Gastroesophageal sphincter (tissue), 4 donors: ENCODE results near the gene ANO2. TPM values are rescaled to one million over a fixed set of nuclear protein-coding genes. Genes with fewer than 3 reads are reported as not detected.

Source experiments
- ATAC-seq: fragments of 150-250 bp; one replicate; pipeline ENCODE4 v1.9.1; 2016; ENCODE audit warnings: mild to moderate bottlenecking, moderate library complexity
- H3K27ac ChIP-seq, 4 donors: fragments of 200-600 bp; sonication (generic) in 3 of 4; 1 replicate in 3 of 4; 2 replicates in 1 of 4; pipeline ENCODE4 v1.5.1; 2016 to 2019
- H3K27me3 ChIP-seq: fragments of 200-600 bp; sonication (generic); one replicate; pipeline ENCODE4 v1.5.1; 2019
- H3K36me3 ChIP-seq, 2 donors: fragments of 200-600 bp; sonication (generic); one replicate each; pipeline ENCODE4 v1.5.1; 2019; ENCODE audit warnings: control low read depth in 1 of 2
- H3K4me1 ChIP-seq, 3 donors: fragments of 200-600 bp; sonication (generic); 1 replicate in 2 of 3; 2 replicates in 1 of 3; pipeline ENCODE4 v1.5.1; 2016 to 2019; ENCODE audit warnings: control low read depth in 2 of 3
- H3K4me3 ChIP-seq, 2 donors: fragments of 200-600 bp; sonication (generic); one replicate each; pipeline ENCODE4 v1.5.1; 2019; ENCODE audit warnings: mild to moderate bottlenecking in 1 of 2, moderate library complexity in 1 of 2
- H3K9me3 ChIP-seq, 3 donors: fragments of 200-600 bp; sonication (generic); one replicate each; pipeline ENCODE4 v1.5.1; 2017 to 2019; ENCODE audit warnings: control low read depth in 2 of 3
- EP300 ChIP-seq: sonication (generic); formaldehyde crosslinking; IDR thresholded peaks from one replicate; pipeline ENCODE4 v1.6.1; 2017; ENCODE audit warnings: antibody characterized with exemption, mild to moderate bottlenecking
- POLR2A ChIP-seq, 2 donors: fragments of 450-650 bp; IDR thresholded peaks; one replicate each; pipeline ENCODE4 v1.6.1; 2017; ENCODE audit warnings: antibody characterized with exemption in 2 of 2, mild to moderate bottlenecking in 2 of 2, moderate library complexity in 1 of 2
- POLR2AphosphoS5 ChIP-seq: sonication (generic); formaldehyde crosslinking; IDR thresholded peaks from one replicate; pipeline ENCODE4 v1.6.1; 2017; ENCODE audit warnings: antibody characterized with exemption
- WGBS, 2 donors: methylation state at CpG; one replicate each; pipeline ENCODE4 v1.1.5; 2018; ENCODE audit warnings: low coverage in 1 of 2; 5-methylcytosine and 5-hydroxymethylcytosine counted together
- total RNA-seq, 4 donors: library from RNA; depleted of rRNA; stranded (reverse); fragments of >200 nt; gene quantifications; one replicate each; pipeline ENCODE4 v1.1.0, GENCODE V29; 2016
- TF ChIP-seq, protein P1 (sequence below), 4 experiments: fragments of 200-600 bp in 2 of 4; fragments of 450-650 bp in 2 of 4; sonication (generic) in 1 of 4; IDR thresholded peaks; one replicate each; pipeline ENCODE4 v1.5.1; 2017 to 2019; ENCODE audit warnings: antibody characterized with exemption in 4 of 4, mild to moderate bottlenecking in 2 of 4, moderate library complexity in 2 of 4

ANO2 gene
- total RNA-seq, 4 donors from 2014 or later: 3.1 to 10.9 (median 6.7) TPM

DNA sequence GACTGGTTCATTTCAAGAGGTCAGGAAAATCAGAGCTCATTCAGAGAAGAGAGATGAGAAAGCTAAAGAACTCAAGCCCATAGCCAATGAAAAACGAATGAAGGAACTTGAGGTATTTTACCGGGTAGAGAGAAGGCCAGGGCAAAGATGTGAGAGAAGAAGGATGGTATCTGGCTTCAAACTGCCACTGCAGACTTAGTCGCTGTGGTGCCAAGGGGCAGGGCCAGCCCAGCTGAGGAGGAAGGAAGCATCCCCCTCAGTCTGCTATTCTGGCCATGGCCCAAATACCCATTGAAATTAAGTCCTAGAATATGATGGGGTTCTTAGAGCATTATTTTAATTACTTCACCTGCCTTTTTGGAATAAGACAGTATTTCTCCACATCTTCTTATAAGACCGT lies 69.2 kb downstream of the ANO2 start:
- no peak for TF ChIP-seq EP300
- TF ChIP-seq POLR2A (IDR thresholded peaks at IDR 0.05): no peak
- TF ChIP-seq POLR2AphosphoS5: no peak
- TF ChIP-seq, protein P1, sequence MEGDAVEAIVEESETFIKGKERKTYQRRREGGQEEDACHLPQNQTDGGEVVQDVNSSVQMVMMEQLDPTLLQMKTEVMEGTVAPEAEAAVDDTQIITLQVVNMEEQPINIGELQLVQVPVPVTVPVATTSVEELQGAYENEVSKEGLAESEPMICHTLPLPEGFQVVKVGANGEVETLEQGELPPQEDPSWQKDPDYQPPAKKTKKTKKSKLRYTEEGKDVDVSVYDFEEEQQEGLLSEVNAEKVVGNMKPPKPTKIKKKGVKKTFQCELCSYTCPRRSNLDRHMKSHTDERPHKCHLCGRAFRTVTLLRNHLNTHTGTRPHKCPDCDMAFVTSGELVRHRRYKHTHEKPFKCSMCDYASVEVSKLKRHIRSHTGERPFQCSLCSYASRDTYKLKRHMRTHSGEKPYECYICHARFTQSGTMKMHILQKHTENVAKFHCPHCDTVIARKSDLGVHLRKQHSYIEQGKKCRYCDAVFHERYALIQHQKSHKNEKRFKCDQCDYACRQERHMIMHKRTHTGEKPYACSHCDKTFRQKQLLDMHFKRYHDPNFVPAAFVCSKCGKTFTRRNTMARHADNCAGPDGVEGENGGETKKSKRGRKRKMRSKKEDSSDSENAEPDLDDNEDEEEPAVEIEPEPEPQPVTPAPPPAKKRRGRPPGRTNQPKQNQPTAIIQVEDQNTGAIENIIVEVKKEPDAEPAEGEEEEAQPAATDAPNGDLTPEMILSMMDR (IDR thresholded peaks at IDR 0.05): no peak
- Histone ChIP-seq H3K4me1 (no peaks in the 10 kb centered on the region), H3K9me3 (no peaks in the 10 kb centered on the region), H3K4me3 (no peak overlapping the region), H3K27me3 (peaks cover 12% of the 10 kb centered on the region), H3K27ac (no peak overlapping the region), H3K36me3 (no peaks in the 10 kb centered on the region)
- no peak for ATAC-seq
- 75 to 84% methylated on average over 4 of the region's 4 CpGs for WGBS, 2 donors

DNA sequence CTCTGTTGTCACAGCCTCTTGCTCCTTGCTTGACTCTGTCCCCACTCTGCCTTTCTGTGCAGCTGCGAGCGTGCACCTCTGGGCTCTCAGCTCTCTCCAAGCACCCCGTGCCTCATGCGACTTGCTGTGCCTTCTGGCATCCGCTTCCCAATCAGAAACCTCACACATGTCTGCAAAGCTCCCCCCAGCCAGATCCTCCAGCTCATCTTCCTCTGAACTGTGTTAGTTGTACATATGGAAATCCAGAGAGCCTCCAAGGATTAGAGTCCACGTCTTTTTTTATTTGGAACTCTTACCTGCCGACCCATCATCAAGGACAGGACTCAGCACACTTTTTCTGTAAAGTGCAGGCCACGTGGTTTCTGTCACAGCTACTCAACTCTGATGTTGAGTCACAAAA lies 70.5 kb downstream of the ANO2 start:
- 79 to 88% methylated on average over 3 to 8 of the region's 8 CpGs for WGBS, 2 donors
- no peak overlapping the region for H3K4me3 ChIP-seq
- H3K27me3 ChIP-seq: peaks cover 7% of the 10 kb centered on the region
- no peak overlapping the region for H3K27ac ChIP-seq
- TF ChIP-seq, protein P1 (IDR thresholded peaks at IDR 0.05): no peak
- TF ChIP-seq POLR2A (IDR thresholded peaks at IDR 0.05) (no peak), EP300 (no peak), POLR2AphosphoS5 (no peak)
- no peak for ATAC-seq
- H3K9me3 ChIP-seq: no peaks in the 10 kb centered on the region
- H3K4me1 ChIP-seq: no peaks in the 10 kb centered on the region
- H3K36me3 ChIP-seq: no peaks in the 10 kb centered on the region

DNA sequence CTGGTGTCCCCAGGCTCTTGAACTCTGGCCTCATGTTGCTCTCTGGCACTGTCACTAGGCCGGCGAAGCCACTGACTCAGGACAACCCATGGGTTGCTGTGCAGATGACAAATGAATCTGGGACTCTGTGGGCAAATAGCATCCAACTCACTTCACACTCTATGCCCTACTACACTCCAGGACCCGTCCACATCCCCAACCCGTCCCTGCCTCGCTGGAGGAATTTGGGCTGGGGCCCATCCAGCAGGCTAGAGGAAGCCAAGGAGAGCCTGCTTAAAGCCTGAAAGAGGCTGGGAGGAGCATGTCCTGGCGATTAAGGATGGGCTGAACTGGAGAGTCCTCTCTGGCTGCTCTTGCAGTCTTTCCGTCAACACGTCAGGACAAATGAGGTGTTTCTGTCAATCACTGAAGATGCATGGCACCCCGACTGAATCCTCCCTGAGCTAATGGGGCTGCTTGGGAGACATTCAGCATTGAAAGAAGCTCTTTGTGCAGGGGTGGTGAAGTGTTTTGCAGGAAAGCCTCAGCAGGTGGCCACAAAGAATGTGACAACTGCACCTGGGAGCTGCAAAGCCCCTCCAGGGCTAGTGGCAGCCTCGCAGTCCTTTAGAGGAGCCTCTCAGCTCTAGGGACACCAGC lies 71.7 kb downstream of the ANO2 start:
- Histone ChIP-seq H3K4me3 (no peak overlapping the region), H3K36me3 (no peaks in the 10 kb centered on the region), H3K9me3 (no peaks in the 10 kb centered on the region), H3K27me3 (peaks cover 8% of the 10 kb centered on the region), H3K4me1 (no peaks in the 10 kb centered on the region), H3K27ac (no peak overlapping the region)
- 40% methylated on average over 1 of the region's 10 CpGs; no CpG with 5 or more reads in 1 of the 2 donors for WGBS, 2 donors
- ATAC-seq: no peak
- TF ChIP-seq POLR2AphosphoS5: no peak
- TF ChIP-seq, protein P1 (IDR thresholded peaks at IDR 0.05): no peak
- TF ChIP-seq EP300: no peak
- TF ChIP-seq POLR2A (IDR thresholded peaks at IDR 0.05): no peak

DNA sequence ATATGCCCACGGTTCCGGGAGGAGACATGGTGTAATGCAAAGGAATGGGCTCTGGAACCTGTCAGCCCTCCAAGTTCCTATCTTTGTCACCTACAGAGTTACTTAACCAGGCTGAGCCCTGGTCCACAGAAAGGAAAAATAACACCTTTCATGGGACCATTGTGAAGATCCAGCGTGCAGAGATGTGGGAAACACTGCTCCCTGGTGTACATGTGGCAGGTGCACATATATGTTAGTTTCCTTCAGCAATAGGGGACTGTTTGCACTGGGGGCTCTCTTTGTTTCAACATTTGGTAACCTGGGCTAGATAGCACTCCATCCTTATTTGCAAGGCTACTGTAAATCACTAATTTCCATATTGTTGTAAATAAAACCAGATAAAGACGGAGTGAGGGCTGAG lies 72.3 kb downstream of the ANO2 start:
- Histone ChIP-seq H3K4me3 (no peak overlapping the region), H3K27ac (no peak overlapping the region), H3K36me3 (no peaks in the 10 kb centered on the region), H3K27me3 (peaks cover 9% of the 10 kb centered on the region), H3K4me1 (no peaks in the 10 kb centered on the region), H3K9me3 (no peaks in the 10 kb centered on the region)
- no peak for ATAC-seq
- WGBS, 2 donors: 65 to 70% methylated on average over 4 of the region's 4 CpGs
- no peak for TF ChIP-seq EP300
- no peak for TF ChIP-seq POLR2AphosphoS5
- TF ChIP-seq, protein P1 (IDR thresholded peaks at IDR 0.05): no peak
- no peak for TF ChIP-seq POLR2A (IDR thresholded peaks at IDR 0.05)

DNA sequence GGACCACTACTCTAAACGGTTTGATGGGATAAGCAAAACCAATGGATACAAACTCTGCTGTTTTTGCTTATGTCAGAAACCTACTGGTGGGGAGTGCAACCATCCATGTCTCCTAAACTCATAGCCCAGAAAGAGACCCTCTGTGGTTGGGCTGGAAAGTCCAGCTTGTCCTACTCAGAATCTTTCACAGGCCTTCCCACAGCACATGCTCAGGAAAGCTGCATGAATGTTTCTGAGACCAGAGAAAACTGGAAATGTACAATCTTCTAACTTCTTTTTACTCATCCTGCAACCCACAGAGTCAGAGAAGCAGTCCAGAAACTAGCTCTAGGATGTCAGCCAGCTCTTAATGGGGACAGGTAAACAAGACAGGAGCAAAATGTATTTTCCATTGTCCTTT lies 73.3 kb downstream of the ANO2 start:
- TF ChIP-seq EP300: no peak
- Histone ChIP-seq H3K27ac (no peak overlapping the region), H3K4me3 (no peak overlapping the region), H3K36me3 (no peaks in the 10 kb centered on the region), H3K4me1 (no peaks in the 10 kb centered on the region), H3K27me3 (peaks cover 9% of the 10 kb centered on the region), H3K9me3 (no peaks in the 10 kb centered on the region)
- ATAC-seq: no peak
- 67% methylated on average over 1 of the region's 1 CpG; no CpG with 5 or more reads in 1 of the 2 donors for WGBS, 2 donors
